HG03103 (cell line): ENCODE data around the gene EPB41L4A.

Experiments
- ATAC-seq: cut with Tn5 transposase; IDR thresholded peaks from one replicate; pipeline ENCODE4 v1.9.1; 2021; ENCODE audit warnings: low read depth; ENCODE audit not compliant: unreplicated experiment

Gene EPB41L4A

DNA sequence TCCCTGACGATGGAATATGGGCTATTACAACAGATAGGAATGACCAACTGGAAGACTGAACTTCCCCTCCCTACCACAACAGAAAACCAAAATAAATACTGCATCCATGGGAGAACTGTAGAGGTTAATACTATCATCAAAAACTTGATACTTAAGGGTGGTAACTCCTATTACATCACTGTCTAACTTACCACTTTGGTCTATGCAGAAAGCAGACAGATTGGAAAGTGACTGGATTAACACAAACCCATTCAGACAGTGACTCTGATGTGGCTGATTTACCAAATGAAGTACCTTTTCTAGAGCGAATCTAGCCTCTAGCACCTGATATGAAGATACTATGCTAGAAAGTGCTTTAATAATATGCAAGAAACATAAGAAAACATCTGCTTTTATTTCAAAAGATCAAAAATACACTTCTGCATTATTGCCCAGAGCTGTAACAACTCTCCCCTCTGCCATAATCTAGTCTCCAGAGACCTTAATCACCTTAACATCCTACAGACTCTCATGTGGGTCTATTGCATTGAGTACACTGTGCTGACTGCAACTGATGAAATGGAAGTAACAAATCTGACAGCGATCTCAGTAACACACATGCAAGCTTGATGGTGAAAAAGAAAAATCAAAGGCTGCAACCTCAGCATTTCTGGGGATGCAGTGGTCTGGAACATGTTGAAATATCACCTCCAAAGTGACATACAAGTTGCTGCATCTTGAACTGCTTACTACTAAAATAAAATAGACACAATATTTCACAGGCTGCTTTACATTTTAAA lies 62.7 kb downstream of the EPB41L4A start:
- ATAC-seq: no peak

DNA sequence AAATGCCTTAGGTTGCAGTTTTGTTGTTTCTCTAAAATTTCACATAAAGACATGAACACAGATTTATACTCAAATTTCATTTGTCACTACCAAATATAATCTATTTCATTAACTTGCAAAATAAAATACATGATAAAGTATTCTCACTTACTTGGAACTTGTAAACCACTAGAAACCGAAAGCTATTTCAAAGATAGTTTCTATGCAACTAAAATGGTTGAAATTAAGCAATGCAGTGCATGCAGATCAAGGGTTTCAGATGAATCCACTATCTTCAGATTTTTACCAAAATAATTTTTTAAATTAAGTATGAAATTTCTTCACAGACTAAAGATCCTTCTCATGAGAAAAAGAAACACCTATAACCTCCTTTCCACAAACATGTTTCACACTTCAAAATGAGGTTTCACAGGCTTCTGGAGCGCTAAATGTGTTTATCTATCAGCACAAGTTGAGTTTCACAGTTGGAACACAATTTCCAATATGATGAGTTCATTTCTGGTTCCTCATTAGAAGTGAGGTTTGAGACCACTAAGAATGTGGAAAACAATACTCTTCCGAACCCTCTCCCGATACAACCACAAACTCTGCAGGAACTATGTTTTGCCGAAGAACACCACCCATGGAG lies 63.9 kb downstream of the EPB41L4A start:
- no peak for ATAC-seq

DNA sequence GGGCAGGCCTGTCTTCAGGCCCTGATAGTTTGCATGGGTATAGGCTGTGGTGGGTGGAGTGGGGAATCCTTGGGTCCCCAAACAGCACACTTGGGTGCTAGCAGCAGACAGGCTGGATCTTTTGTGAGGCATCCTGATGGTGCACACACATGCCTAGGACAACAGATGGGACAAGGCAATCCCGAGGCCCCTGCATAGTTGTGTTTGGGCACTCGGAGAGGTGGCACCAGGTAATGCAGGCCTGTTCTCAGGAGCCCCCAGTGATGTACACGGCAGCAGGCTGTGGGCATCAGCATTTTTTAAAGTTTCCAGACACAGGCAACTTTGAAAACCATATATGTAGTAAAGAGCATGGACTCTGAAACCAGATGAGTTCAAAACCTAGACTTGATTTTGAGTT lies 65.4 kb downstream of the EPB41L4A start:
- no peak for ATAC-seq

DNA sequence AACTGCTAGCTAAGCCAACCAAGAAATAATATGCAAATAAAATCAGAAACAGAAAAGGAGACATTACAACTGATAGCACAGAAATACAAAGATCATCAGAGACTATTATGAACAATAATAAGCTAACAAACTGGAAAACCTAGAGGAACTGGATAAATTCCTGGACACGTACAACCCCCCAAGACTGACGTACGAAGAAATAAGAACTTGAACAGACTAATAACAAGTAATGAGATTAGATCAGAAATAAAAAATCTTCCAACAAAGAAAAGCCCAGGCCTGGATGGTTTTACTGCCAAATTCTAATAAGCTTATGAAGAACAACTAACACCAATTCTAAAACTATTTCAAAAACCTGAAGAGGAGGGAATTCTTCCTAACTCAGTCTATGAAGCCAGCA lies 67.9 kb downstream of the EPB41L4A start:
- ATAC-seq: no peak

DNA sequence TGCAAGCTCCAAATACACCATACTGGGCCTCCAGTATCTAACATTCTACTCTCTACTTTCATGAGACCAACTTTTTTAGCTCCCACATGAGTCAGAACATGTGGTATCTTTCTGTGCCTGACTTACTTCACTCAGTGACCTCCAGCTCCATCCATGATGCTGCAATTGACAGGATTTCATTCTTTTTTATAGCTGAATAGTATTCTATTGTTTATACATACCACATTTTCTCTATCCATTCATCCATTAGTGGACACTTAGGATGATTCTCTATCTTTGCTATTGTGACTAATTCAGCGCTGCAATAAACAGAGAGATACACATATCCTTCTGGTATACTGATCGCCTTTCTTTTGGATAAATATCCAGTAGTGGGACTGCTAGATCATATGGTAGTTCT lies 68.5 kb downstream of the EPB41L4A start:
- no peak for ATAC-seq

DNA sequence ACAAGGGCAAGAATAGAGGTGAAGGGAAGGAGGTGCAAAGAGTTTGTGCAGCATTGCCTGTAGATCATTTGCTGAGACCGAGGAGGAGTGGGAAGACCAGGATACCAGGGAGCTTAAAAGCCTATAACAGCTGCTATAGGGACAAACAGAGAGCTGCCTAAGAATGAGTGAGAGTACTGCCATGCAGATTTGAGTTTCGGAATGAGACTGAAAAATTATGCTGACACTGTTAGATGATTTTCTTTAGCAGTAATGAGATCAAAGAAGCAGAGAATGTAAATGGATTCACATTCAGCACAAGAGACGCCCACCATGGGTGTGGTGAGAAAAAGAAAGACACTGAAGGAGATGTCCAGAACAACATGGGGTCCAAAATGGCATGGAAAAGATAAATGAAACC lies 69.7 kb downstream of the EPB41L4A start:
- no peak for ATAC-seq

DNA sequence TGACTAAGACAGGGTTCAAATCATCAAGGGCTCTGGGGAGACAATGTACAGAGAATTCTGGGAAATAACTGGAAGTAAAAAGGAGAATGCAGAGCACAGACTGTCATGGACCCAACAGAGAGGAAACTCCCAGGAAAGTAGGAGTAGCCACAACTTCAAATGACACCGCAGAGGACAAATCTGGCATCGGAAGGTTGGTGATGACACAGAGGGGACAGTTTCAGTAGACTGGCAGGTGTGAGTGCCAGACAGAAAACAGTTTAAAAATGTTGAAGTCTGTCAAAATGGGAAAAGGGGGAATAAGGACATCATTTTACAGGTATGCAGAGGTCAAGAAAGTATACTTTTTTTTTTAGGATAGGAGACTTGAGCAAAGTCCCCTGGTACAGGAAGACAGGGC lies 70.2 kb downstream of the EPB41L4A start:
- no peak for ATAC-seq

DNA sequence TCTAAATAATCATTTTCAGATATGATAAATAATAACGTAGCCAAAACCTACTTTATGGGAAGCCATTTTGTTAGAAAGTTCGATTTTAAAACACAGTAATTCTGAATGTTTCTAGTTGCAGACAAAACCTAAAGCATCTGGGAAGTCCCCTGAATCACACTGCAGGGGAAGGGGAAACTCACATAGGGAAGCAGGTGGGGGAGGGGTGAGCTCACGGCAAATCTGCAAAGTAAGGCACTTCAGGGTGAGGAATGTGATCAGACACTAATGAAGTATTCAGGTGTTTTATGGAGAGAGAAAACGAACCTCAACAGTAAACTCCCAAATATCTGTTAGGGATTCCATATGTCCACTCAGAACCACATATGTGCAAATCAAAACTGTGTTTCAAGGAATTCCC lies 70.7 kb downstream of the EPB41L4A start:
- ATAC-seq: no peak

DNA sequence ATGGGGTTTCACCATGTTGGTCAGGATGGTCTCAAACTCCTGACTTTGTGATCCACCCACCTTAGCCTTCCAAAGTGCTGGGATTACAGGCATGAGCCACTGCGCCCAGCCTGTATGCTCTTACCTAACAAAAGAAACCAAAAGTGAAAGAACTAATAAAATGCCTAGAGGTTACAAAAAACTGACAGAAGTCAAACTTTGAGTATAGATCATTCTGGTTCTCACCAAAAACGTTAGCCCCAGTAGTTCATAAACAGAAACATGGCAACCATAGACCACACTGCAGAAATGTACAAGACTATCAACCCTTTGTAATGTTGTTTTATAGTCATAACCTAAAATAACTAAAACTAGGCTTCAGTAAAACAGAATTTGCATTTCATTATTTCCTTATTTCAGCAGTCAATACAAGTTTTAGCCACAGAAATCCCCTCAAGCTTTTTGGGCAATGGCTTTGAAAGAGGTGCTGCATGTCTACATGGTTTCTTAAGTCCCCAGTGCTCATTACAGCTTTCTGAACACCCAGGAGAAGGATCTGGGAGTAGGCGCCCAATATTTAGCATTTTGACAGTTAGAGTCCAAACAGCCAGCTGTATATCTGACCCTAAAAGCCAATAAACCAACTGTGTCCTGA lies 72.5 kb downstream of the EPB41L4A start:
- ATAC-seq: peak; percentile 40

DNA sequence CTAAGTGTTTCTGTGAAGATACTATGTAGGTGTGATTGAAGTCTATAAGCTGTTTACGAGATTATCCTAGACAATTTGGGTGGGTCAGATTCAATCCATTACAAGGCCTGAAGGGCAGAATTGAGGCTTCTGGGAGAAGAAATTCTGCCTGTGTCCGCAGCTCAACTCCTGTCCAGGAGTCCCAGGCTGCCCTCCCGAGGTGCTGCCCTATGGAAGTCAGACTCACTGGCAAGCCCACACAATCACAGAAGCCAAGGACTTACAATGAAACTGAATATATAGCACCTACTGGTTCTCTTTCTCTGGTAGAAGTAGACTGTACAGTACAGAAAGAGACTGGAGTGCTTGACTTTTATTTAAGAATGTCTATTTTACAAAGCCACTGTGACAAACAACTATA lies 74.5 kb downstream of the EPB41L4A start:
- ATAC-seq: no peak

DNA sequence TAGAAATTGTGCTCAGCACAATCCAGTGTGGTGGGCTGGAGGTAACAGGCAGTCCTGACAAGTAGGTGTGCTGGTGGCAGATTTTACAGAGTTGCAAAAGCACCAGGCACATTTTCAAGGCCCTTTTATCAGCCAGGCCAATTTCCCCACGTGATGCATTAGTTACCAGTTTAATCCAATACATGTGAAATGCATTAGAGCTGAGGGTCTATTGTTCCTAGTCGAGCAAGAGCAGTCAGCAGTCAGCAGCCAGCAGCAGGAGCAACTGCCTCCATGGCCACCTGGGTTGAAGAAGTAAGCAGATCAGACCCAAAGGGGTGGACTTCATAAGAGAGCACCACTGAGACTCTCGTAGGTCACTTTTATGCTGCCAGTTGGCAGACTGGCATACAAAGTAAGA lies 76.7 kb downstream of the EPB41L4A start:
- ATAC-seq: no peak

DNA sequence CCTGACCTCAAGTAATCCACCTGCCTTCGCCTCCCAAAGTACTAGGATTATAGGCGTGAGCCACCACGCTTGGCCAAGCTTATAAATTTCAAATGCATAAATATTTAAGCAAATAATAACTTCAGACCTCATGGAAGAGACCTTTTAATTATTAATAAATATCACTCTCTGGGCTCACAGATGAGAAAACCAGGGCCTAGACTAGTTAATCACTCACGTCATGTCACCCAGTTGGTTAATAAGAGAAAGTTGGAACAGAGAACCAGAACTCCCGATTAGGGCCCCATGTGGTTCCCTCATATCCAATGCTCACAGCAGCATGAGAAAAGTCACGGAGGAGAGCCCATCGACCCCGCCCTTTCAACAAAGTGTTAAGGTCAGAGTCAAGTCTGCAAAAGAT lies 79.3 kb downstream of the EPB41L4A start:
- no peak for ATAC-seq

DNA sequence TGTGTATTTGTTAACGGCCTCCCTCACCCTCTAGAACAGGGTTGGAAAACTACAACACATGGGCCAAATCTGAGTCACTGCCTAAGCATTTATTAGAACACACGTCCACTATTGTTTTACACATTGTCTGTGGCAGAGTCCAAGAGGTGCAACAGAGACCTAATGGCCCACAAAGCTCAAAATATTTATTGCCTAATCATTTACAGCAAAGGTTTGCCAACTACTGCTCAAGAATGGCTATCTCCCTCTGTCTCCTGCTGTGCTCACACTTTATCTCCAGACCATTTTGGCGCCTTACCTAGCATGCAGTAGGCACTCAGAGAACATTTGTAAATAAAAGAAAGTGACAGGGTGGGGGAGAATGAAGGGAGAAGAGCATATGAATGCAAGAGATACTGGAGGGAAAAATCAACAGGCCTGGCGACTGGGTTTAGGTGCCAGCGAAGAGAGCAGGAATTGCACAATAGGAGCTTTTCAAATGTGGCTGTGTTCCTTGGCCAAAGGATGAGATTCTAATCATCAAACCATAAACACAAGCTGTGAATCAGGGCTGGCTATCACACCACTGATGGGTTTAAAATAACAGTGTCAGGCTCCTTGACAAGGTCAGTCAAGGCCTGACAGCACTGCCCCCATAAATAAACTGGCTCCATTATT lies 80.3 kb downstream of the EPB41L4A start:
- ATAC-seq: no peak

DNA sequence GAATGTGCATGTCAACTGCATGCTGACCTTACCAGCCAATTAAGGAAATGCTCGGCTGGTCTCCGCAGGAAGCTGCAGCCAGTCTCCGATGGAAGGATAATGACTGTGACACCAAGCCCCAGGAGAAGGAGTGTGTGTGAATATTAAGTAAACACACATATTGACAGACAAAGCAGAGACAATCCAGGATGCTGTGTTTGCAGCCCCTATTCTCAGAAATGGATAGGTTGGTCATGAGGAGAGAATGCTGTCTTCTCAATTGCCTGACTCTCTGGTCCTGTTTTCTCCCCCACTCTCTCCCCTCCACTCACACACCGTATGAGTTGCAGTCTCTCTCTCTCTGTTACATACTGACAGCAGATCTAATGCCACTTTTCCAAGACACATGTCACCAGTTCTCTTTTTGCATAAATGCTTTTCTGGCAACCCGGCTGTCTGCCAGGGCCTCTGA lies 85.7 kb downstream of the EPB41L4A start:
- ATAC-seq: no peak

DNA sequence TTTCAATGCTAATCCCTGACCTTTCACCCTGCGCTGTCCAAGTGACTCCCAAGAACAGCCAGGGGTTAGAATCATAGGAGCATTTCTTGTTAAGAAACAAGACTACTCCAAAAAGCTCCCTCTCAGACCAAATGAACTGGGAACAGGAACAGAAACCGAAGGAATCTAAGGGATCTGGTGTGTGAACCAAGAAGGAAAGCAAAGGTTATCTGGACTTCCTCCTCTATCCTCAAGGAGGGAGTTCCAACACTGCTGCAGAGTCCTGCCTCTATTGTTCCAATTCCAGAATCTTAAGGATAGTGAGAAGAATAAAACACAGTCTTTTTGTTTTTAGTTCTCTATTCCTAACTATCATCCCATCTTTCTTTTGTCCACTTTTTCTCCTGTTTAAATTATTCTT lies 87.2 kb downstream of the EPB41L4A start:
- no peak for ATAC-seq

DNA sequence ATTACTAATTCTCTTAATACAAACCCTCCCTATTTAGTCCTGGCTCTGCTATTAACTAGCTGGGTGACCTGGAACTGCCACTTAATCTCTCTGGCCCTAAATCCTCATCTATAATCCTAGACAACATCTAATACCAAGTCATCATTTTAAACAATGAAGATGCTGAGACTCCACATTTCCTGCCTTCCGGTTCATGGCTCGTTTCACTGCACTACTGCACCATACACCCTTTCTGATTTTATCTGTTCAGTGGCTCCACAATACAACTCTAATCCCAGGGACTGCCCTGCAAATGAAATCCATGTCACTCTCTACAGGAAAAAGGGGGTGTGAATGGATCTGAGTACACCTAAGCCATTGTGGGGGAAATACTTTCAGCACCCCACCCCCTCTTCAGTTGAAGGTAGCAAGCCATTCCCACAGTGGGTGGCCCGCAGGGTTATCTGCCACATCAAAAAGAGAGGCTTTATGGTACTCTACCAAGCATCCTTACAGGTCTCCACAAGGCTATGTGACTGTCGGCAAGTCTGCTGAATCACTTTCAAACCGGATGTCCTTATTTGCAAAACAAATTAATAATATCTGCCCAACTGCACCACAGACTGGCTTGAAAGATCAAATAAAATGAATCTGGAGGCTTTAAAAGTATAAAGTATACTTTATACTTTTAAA lies 89.5 kb downstream of the EPB41L4A start:
- peak; percentile 90 for ATAC-seq

DNA sequence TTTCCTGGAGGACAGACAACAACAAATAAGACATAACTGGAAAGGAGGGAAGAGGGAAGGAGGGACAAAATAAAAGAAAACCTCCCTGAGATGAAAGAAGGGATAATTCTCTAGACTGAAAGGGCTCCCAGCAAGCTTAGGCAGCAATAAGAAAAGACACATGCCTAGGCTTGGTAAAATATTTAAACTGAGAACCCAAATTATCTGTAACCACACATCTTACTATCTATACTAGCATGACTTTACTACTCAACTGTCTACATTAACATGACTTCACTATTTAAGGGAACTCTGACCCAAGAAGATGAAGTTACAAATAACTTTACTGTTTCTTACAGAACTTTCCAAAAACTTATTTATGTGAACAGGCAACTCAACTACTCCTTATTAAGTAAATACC lies 95.9 kb downstream of the EPB41L4A start:
- no peak for ATAC-seq

DNA sequence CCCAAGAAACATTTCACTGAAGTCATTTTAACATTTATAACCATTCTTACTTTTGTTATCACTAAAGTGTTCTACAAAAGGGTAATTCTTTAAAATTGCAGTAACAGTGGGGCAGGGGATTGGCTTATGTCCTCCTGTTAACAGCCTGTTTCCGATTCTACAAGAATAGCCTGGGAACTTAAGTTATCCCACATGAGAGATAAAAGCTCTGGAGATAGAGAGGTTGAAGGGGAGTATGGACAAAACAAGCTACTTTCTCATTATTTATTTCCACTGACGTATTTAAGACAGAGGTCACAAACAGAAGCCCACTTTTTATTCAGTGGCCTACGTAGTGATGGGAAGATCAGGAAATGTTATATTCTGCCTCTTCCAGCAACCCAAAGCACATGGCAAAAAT lies 98.7 kb downstream of the EPB41L4A start:
- no peak for ATAC-seq

DNA sequence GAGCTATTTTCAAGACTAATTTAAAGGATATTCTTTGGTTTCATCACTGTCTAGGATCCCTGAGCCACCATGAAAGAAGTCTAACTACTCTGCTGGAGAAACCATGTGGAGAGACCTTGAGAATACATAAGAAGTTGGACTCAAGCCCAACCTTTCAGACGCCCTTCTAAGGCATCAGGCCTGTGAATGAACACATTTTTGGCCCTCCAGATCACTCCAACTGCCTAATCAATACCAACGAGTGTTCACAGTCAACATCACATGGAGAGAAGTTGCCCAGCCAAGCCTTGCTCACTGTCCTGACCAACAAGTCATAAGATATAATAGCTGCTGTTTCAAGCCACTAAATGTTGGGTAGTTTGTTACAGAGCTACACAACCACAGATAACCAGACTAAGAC lies 100.7 kb downstream of the EPB41L4A start:
- ATAC-seq: no peak

DNA sequence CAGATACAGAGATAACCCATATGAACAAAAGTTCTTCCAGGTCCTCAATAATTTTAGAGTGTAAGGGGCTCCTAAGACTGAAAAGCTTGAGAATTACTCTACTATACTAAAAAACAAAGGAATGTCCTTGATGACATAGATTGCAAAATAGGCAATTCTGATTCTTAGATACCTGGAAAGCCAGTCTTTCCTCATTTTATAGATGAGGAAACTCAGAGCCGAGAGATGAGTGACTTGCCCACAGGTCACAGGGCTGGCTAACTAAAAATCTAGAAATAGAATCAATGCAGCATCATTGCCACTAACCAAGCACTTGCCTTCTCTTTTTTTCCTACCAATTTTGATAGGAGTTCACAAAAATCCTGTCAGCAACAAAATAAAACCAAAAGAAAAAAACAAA lies 101.2 kb downstream of the EPB41L4A start:
- no peak for ATAC-seq

DNA sequence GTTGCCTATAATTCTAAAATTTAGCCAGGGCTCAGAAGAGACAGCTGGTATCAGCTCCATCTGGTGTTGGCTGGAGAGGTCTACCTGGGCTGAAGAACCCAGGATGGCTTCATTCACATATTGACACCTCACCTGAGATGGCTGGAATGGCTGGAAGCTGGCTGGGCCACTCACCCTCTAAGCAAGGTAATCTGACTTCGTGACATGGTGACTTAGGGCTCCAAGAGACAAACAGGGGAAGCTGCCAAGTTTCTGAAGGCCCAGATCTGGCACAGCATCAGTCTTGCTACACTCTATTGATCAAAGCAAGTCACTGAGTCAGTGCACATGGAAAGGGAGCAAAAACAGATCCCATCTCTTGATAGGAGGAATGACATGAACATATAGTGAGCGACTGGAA lies 102.3 kb downstream of the EPB41L4A start:
- no peak for ATAC-seq
